Stomach (tissue), 9 donors: Measurements from ENCODE around the gene EHBP1L1. TPM values are rescaled to one million over a fixed set of nuclear protein-coding genes. Genes with fewer than 3 reads are reported as not detected.
A peak's percentile ranks its signal among the peaks of the same experiment; 100 is the strongest.

ENCODE experiments used
- DNase-seq, 2 donors: peaks; one replicate each; pipeline versions ENCODE4 v3.0.0 to v3.0.0-alpha.2; 2013 to 2019
- H3K27ac ChIP-seq, 5 donors: fragments of 200-600 bp in 4 of 5; sonication (generic) in 4 of 5; one replicate each; pipeline ENCODE4 v1.5.1; 2013 to 2019; ENCODE audit warnings: mild to moderate bottlenecking in 1 of 5, moderate library complexity in 1 of 5
- H3K27me3 ChIP-seq, 3 donors: fragments of 200-600 bp; sonication (generic); one replicate each; pipeline ENCODE4 v1.5.1; 2017 to 2019; ENCODE audit warnings: mixed run types in 1 of 3
- H3K36me3 ChIP-seq, 4 donors: fragments of 200-600 bp; sonication (generic); 1 replicate in 3 of 4; 2 replicates in 1 of 4; pipeline ENCODE4 v1.5.1; 2016 to 2019
- H3K4me1 ChIP-seq, 4 donors: fragments of 200-600 bp; sonication (generic); one replicate each; pipeline ENCODE4 v1.5.1; 2016 to 2019
- H3K4me3 ChIP-seq, 4 donors: fragments of 200-600 bp; sonication (generic) in 3 of 4; one replicate each; pipeline ENCODE4 v1.5.1; 2016 to 2019; ENCODE audit warnings: mild to moderate bottlenecking in 1 of 4
- H3K9me3 ChIP-seq, 4 donors: fragments of 200-600 bp; sonication (generic); one replicate each; pipeline ENCODE4 v1.5.1; 2016 to 2019
- EP300 ChIP-seq: sonication (generic); formaldehyde crosslinking; IDR thresholded peaks from one replicate; pipeline ENCODE4 v1.6.1; 2017; ENCODE audit warnings: antibody characterized with exemption
- POLR2A ChIP-seq, 4 donors: fragments of 450-650 bp; IDR thresholded peaks; one replicate each; pipeline ENCODE4 v1.6.1; 2016; ENCODE audit warnings: antibody characterized with exemption in 4 of 4, control low read depth in 2 of 4, mild to moderate bottlenecking in 1 of 4, moderate library complexity in 1 of 4
- POLR2AphosphoS5 ChIP-seq, 3 donors: sonication (generic); formaldehyde crosslinking; IDR thresholded peaks; one replicate each; pipeline ENCODE4 v1.6.1; 2016; ENCODE audit warnings: antibody characterized with exemption in 3 of 3
- WGBS, 5 donors: extraction: QIAGEN DNeasy Blood & Tissue Kit in 3 of 5; methylation state at CpG; one replicate each; pipeline versions ENCODE4 v1.1.5 to v1.1.7; 2013 to 2018; 5-methylcytosine and 5-hydroxymethylcytosine counted together
- intact Hi-C: fragments of 100-400 bp; cut with DNase I; formaldehyde crosslinking; loops from one replicate; pipeline ENCODE4 v1.15.1; 2023; ENCODE audit warnings: low total_unique reads
- polyA plus RNA-seq, 3 donors: library from polyadenylated mRNA; stranded (reverse); fragments of 200-250 nt; gene quantifications; one replicate each; pipeline ENCODE4 v1.2.3, GENCODE V29; 2013
- total RNA-seq, 5 donors: library from RNA; depleted of rRNA; stranded (reverse); fragments of >200 nt; gene quantifications; one replicate each; pipeline versions ENCODE4 v1.1.0 to v1.2.3, GENCODE V29; 2014 to 2016
- TF ChIP-seq, protein P1 (sequence below), 7 experiments: fragments of 450-650 bp in 4 of 7; fragments of 200-600 bp in 3 of 7; sonication (generic) in 3 of 7; IDR thresholded peaks; one replicate each; pipeline ENCODE4 v1.5.1; 2016 to 2019; ENCODE audit warnings: antibody characterized with exemption in 7 of 7, control low read depth in 2 of 7, mild to moderate bottlenecking in 1 of 7
- donor health status: healthy with polysubstance abuse.
- donor health status: Bipolar disorder and iron deficiency.
- donor health status: healthy.

Gene EHBP1L1
- total and polyA plus RNA-seq, 8 donors = 28.0 to 200 (median 89.4) TPM

DNA sequence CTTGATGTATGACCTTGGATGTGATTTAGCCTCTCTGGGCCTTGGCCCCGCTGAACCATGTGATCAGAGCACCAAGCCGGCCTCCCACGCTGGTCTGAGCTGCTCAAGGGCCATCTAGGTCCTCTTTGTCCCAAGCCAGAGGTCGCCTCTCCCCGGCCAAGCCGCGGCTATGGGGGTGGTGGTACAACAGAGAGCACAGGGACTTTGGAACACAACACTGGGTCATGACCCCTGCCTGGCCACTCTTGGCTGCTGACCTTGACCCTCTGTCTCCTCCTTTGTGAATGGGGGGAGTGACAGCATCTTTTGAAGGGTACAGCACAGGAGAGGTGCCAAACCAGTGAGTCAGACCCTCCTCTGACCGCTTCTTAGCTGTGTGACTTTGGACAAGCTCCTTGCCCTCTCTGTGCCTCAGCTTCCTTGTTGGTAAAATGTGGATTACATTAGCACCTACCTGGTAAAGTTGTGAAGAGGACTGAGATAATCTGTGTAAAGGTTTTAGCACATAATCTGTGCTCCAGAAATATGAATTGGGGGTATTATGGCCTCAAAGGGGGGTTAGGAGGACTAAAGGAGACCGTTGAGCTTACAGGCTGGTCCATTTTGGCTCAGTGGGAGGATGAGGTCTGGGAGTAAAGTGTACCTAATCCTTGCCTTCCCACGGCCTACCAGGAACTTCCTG lies 46.2 kb upstream of the EHBP1L1 start:
- WGBS, 5 donors = 72 to 88% (median 85%) methylated on average over 7 to 10 of the region's 10 CpGs
- Histone ChIP-seq H3K4me3 (no peak overlapping the region), H3K27ac (no peak overlapping the region), H3K27me3 (no peaks in the 10 kb centered on the region), H3K9me3 (no peaks in the 10 kb centered on the region), H3K4me1 (peaks cover 14 to 37% (median 28%) of the 10 kb centered on the region in 4 donors), H3K36me3 (peaks cover 57 to 85% (median 83%) of the 10 kb centered on the region in 4 donors)
- DNase-seq = peak in 1 of 2 donors; percentile 9
- no peak for TF ChIP-seq POLR2A (IDR thresholded peaks at IDR 0.05)
- TF ChIP-seq POLR2AphosphoS5 (IDR thresholded peaks at IDR 0.05) = no peak
- TF ChIP-seq, protein P1, sequence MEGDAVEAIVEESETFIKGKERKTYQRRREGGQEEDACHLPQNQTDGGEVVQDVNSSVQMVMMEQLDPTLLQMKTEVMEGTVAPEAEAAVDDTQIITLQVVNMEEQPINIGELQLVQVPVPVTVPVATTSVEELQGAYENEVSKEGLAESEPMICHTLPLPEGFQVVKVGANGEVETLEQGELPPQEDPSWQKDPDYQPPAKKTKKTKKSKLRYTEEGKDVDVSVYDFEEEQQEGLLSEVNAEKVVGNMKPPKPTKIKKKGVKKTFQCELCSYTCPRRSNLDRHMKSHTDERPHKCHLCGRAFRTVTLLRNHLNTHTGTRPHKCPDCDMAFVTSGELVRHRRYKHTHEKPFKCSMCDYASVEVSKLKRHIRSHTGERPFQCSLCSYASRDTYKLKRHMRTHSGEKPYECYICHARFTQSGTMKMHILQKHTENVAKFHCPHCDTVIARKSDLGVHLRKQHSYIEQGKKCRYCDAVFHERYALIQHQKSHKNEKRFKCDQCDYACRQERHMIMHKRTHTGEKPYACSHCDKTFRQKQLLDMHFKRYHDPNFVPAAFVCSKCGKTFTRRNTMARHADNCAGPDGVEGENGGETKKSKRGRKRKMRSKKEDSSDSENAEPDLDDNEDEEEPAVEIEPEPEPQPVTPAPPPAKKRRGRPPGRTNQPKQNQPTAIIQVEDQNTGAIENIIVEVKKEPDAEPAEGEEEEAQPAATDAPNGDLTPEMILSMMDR (IDR thresholded peaks at IDR 0.05) = no peak
- no peak for TF ChIP-seq EP300
- intact Hi-C loops = no loop called here

DNA sequence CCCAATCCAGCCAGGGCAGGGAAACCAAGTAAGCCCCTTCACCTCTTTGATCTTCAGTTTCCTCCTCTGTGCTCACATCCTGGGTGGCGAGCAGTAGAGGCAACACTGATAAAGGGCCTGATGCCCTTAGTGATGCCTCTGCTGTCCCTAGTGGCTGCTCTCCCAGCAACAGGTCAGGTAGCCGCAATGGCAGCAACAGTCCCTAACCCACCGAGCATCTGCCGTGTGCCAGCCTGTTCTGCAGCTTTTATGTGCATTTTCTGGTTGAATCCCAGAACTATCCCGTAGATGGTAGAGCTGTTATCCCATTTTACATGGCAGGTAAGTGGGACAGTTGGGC lies 45.7 kb upstream of the EHBP1L1 start:
- intact Hi-C loops = no loop called here
- Histone ChIP-seq H3K9me3 (no peaks in the 10 kb centered on the region), H3K27ac (no peak overlapping the region), H3K27me3 (no peaks in the 10 kb centered on the region), H3K4me3 (no peak overlapping the region), H3K4me1 (peaks cover 14 to 37% (median 28%) of the 10 kb centered on the region in 4 donors), H3K36me3 (peaks cover 57 to 90% (median 88%) of the 10 kb centered on the region in 4 donors)
- TF ChIP-seq EP300 = no peak
- no peak for TF ChIP-seq POLR2A (IDR thresholded peaks at IDR 0.05)
- TF ChIP-seq, protein P1 (IDR thresholded peaks at IDR 0.05) = no peak
- no peak for TF ChIP-seq POLR2AphosphoS5 (IDR thresholded peaks at IDR 0.05)
- DNase-seq = peak in 1 of 2 donors; percentile 33
- 71 to 88% (median 84%) methylated on average over 5 of the region's 5 CpGs for WGBS, 5 donors

DNA sequence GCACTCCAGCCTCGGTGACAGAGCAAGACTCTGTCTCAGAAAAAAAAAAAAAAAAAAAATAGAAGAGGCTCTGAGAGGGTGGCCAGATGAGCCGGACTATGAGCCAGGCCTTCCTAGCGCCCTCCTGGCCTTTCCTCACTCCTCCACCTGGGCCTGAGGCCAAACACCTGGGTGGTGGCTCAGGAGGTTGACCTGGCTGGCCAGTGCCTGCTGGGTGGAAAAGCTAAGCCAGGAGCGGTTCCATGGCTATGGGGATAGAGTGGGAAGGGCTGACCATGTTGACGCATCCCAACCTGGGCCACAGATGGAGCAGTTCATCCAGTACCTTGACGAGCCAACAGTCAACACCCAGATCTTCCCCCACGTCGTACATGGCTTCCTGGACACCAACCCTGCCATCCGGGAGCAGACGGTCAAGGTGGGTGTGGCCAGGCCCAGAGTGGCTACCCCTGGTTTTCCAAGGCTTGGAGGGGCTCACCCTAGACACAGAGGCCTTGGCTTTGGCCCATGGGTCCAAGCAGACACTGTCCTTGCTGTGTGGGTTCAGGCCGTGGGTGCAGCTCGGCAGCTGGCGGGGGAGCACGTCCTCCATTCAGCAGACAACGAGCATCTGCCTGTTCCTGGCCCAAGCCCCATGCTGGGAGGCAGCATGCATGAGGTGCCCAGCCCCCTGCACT lies 43.3 kb upstream of the EHBP1L1 start:
- Histone ChIP-seq H3K4me3 (no peak overlapping the region), H3K4me1 (peaks cover 0 to 16% (median 6%) of the 10 kb centered on the region in 4 donors), H3K9me3 (no peaks in the 10 kb centered on the region), H3K36me3 (peaks cover 46 to 100% (median 98%) of the 10 kb centered on the region in 4 donors), H3K27ac (no peak overlapping the region), H3K27me3 (no peaks in the 10 kb centered on the region)
- TF ChIP-seq POLR2AphosphoS5 (IDR thresholded peaks at IDR 0.05) = no peak
- TF ChIP-seq EP300 = no peak
- no peak for TF ChIP-seq POLR2A (IDR thresholded peaks at IDR 0.05)
- intact Hi-C loops = no loop called here
- WGBS, 5 donors = 75 to 85% (median 81%) methylated on average over 9 to 15 of the region's 15 CpGs
- DNase-seq = peak in 1 of 2 donors; percentile 6

DNA sequence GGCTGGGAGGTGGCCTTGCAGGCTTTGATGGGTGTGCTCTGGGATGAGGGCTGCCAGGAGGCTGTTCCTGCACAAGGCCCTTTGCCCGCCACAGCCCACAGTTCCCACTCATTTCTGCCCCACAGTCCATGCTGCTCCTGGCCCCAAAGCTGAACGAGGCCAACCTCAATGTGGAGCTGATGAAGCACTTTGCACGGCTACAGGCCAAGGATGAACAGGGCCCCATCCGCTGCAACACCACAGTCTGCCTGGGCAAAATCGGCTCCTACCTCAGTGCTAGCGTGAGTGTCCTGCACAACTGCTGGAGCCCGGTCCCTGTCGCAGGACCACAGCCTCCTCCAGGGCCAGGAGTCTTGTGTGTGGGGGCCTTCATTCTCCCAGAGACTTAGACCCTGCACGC lies 40.8 kb upstream of the EHBP1L1 start:
- intact Hi-C loops = no loop called here

More for the DNA sequence above, 40.8 kb upstream of the EHBP1L1 start:
- Histone ChIP-seq H3K36me3 (peaks cover 50 to 93% (median 90%) of the 10 kb centered on the region in 4 donors), H3K4me1 (peaks cover 9 to 15% (median 11%) of the 10 kb centered on the region in 4 donors), H3K4me3 (no peak overlapping the region), H3K27ac (no peak overlapping the region), H3K27me3 (no peaks in the 10 kb centered on the region), H3K9me3 (no peaks in the 10 kb centered on the region)
- DNase-seq = peak in 1 of 2 donors; percentile 3
- WGBS, 5 donors = 82 to 93% (median 90%) methylated on average over 3 to 9 of the region's 9 CpGs
- TF ChIP-seq POLR2A (IDR thresholded peaks at IDR 0.05) (no peak), POLR2AphosphoS5 (IDR thresholded peaks at IDR 0.05) (no peak), EP300 (no peak)
- TF ChIP-seq, protein P1 (IDR thresholded peaks at IDR 0.05) = no peak
